ENCODE results near the gene AK9. TPM values are rescaled to one million over a fixed set of nuclear protein-coding genes. Genes with fewer than 3 reads are reported as not detected.
"Not testable (repeated sequence)": the region's sequence is repeated elsewhere in the genome, so short reads cannot be mapped to it uniquely, and the experiment has no call there.

The AK9 gene
- total RNA-seq, 4 donors from 2014 or later = 3.9 to 8.2 (median 7.1) TPM

DNA sequence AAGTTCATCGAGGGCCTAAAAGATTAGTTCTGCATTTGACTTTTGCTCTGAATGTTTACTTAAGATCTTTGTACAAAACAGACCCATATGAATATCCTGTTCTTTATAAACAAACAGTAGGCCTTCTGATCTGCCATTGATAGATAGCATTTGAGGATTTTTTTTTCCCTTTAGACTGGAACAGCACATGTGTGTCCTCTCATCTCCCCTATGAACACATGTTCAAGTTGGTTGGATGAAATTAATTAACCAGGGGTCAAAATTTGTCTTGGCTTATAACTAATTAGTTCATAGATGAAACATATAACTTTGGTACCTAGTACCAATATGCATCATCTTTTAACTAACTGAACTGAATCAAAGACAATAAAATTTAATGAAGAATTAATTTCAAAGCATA, 81.3 kb downstream of the AK9 start:
- no peaks in the 10 kb centered on the region for H3K4me1 ChIP-seq
- no peak for TF ChIP-seq POLR2A (IDR thresholded peaks at IDR 0.05)
- TF ChIP-seq, protein P1, sequence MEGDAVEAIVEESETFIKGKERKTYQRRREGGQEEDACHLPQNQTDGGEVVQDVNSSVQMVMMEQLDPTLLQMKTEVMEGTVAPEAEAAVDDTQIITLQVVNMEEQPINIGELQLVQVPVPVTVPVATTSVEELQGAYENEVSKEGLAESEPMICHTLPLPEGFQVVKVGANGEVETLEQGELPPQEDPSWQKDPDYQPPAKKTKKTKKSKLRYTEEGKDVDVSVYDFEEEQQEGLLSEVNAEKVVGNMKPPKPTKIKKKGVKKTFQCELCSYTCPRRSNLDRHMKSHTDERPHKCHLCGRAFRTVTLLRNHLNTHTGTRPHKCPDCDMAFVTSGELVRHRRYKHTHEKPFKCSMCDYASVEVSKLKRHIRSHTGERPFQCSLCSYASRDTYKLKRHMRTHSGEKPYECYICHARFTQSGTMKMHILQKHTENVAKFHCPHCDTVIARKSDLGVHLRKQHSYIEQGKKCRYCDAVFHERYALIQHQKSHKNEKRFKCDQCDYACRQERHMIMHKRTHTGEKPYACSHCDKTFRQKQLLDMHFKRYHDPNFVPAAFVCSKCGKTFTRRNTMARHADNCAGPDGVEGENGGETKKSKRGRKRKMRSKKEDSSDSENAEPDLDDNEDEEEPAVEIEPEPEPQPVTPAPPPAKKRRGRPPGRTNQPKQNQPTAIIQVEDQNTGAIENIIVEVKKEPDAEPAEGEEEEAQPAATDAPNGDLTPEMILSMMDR (IDR thresholded peaks at IDR 0.05 in 4 of 5, conservative IDR thresholded peaks at IDR 0.05 in 1 of 5) = no peak
- no peak for DNase-seq
- H3K4me3 ChIP-seq = no peak overlapping the region
- intact Hi-C loops (cut with DNase I; ENCODE audit: low total_unique reads) = no loop called here
- in situ Hi-C loops (cut with MboI; ENCODE audit: low sequenced_read_pairs in 4 of 4) = no loop called here
- no peak for ATAC-seq
- H3K27ac ChIP-seq = no peak overlapping the region
- H3K9me3 ChIP-seq = no peaks in the 10 kb centered on the region
- peaks cover 0 to 9% of the 10 kb centered on the region in 2 donors for H3K36me3 ChIP-seq
- H3K27me3 ChIP-seq = no peaks in the 10 kb centered on the region

DNA sequence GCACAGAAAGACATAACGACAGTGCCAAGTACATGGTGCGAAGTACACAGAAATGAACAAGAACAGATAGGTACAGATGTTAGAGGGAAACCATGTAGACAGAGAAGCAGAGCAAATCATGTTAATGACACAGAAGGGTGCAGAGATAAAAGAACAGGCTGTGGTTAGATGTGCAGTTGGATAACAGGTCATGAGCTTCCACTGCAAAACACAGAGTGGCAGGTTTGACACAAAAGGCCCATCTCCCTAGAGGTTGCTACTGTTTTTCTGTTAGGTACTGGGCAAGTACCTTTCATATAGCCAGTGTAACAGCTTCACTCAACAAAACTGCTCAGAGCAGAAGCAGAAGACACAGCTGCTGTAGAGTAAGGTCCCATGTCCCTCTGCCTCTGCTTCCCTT, 84.6 kb downstream of the AK9 start:
- H3K27me3 ChIP-seq = no peaks in the 10 kb centered on the region
- no peaks in the 10 kb centered on the region for H3K9me3 ChIP-seq
- intact Hi-C loops (cut with DNase I; ENCODE audit: low total_unique reads) (no loop called here), in situ Hi-C loops (cut with MboI; ENCODE audit: low sequenced_read_pairs in 4 of 4) (no loop called here)
- no peak for TF ChIP-seq POLR2A (IDR thresholded peaks at IDR 0.05)
- TF ChIP-seq, protein P1 (IDR thresholded peaks at IDR 0.05 in 4 of 5, conservative IDR thresholded peaks at IDR 0.05 in 1 of 5) = no peak
- H3K4me3 ChIP-seq = no peak overlapping the region
- peaks cover 0 to 1% of the 10 kb centered on the region in 2 donors for H3K36me3 ChIP-seq
- no peak for ATAC-seq
- no peaks in the 10 kb centered on the region for H3K4me1 ChIP-seq
- H3K27ac ChIP-seq = no peak overlapping the region
- DNase-seq = no peak

DNA sequence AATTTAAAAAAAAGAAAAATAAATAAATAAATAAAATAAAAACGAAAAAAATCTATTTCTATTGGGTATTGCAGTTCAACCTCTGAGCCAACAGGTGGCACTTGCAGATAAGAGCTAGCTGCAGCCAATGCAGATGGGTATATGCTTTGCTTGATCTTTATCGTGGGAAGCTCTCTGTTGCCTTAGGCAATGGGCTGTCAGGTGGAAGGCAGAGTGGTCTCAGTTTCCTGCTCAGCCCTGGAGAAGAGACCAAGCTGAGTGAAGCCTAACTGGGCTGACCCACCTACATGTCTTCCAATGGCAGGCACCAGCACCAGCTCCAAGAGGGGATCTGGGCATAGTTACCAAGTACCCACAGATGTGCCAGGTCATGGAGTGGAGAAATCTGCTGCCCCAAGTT, 95.0 kb downstream of the AK9 start:
- DNase-seq (no peak), ATAC-seq (no peak)
- Histone ChIP-seq H3K4me1 (no peaks in the 10 kb centered on the region), H3K27ac (no peak overlapping the region), H3K9me3 (no peaks in the 10 kb centered on the region), H3K36me3 (no peaks in the 10 kb centered on the region), H3K27me3 (no peaks in the 10 kb centered on the region), H3K4me3 (no peak overlapping the region)
- no peak for TF ChIP-seq POLR2A (IDR thresholded peaks at IDR 0.05)
- TF ChIP-seq, protein P1 (IDR thresholded peaks at IDR 0.05 in 4 of 5, conservative IDR thresholded peaks at IDR 0.05 in 1 of 5) = no peak
- intact Hi-C loops (cut with DNase I; ENCODE audit: low total_unique reads) (no loop called here), in situ Hi-C loops (cut with MboI; ENCODE audit: low sequenced_read_pairs in 4 of 4) (no loop called here)

DNA sequence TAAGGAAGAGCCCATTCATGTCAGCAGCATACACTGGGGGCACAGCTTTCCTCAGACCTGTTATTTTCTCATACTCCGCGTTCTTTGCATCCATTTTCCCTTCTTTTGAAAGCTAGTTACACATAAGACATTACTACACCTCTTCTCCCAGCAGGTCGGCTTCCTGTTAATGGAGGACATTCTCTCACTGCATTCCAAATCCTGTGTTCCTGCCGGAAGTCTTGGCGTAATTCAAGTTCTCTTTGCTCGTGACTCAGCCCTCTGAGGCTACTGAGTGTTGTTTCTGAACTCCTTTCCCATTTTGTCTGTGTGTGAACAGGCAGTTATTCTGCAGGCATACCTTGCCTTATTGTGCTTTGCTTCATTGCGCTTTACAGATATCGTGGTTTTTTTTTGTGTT, 110.5 kb downstream of the AK9 start:
- DNase-seq (no peak), ATAC-seq (no peak)
- Histone ChIP-seq H3K9me3 (no peaks in the 10 kb centered on the region), H3K4me3 (no peak overlapping the region), H3K36me3 (peaks cover 0 to 17% of the 10 kb centered on the region in 2 donors), H3K27ac (no peak overlapping the region), H3K27me3 (no peaks in the 10 kb centered on the region), H3K4me1 (no peaks in the 10 kb centered on the region)
- in situ Hi-C loops (cut with MboI; ENCODE audit: low sequenced_read_pairs in 4 of 4) (no loop called here), intact Hi-C loops (cut with DNase I; ENCODE audit: low total_unique reads) (no loop called here)
- no peak for TF ChIP-seq POLR2A (IDR thresholded peaks at IDR 0.05)
- TF ChIP-seq, protein P1 (IDR thresholded peaks at IDR 0.05 in 4 of 5, conservative IDR thresholded peaks at IDR 0.05 in 1 of 5) = no peak

DNA sequence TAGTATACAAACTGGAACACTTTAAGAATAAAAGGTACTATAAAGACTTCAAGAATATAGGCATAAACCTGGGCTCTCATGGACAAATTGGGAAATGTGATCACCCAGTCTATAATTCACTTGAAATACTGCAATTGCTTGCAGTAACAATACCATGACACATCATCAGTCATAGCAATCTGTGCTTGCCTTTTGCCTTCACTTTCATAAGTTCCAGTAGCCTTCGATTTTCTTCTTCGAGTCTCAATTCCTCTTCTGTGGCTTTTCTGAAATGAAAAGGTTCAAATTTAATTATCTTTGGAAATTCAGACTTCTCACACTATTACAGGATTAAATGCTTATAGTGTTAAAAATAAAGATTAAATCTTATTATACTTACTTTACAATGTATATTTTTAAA, 111.6 kb downstream of the AK9 start:
- Histone ChIP-seq H3K27me3 (no peaks in the 10 kb centered on the region), H3K36me3 (peaks cover 0 to 17% of the 10 kb centered on the region in 2 donors), H3K9me3 (no peaks in the 10 kb centered on the region), H3K27ac (no peak overlapping the region), H3K4me3 (no peak overlapping the region), H3K4me1 (no peaks in the 10 kb centered on the region)
- ATAC-seq (no peak), DNase-seq (no peak)
- intact Hi-C loops (cut with DNase I; ENCODE audit: low total_unique reads) = no loop called here
- in situ Hi-C loops (cut with MboI; ENCODE audit: low sequenced_read_pairs in 4 of 4) = no loop called here
- TF ChIP-seq, protein P1 (IDR thresholded peaks at IDR 0.05 in 4 of 5, conservative IDR thresholded peaks at IDR 0.05 in 1 of 5) = no peak
- no peak for TF ChIP-seq POLR2A (IDR thresholded peaks at IDR 0.05)

DNA sequence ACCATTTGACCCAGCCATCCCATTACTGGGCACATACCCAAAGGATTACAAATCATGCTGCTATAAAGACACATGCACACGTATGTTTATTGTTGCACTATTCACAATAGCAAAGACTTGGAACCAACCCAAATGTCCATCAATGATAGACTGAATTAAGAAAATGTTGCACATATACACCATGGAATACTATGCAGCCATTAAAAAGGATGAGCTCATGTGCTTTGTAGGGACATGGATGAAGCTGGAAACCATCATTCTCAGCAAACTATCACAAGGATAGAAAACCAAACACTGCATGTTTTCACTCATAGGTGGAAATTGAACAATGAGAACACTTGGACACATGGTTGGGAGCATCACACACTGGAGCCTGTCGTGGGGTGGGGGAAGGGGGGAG, 121.1 kb downstream of the AK9 start:
- intact Hi-C loops (cut with DNase I; ENCODE audit: low total_unique reads); in situ Hi-C loops (cut with MboI; ENCODE audit: low sequenced_read_pairs in 4 of 4); H3K4me1 ChIP-seq; ATAC-seq; DNase-seq; H3K27me3 ChIP-seq; H3K4me3 ChIP-seq; H3K9me3 ChIP-seq; H3K36me3 ChIP-seq; H3K27ac ChIP-seq: not testable (repeated sequence)

All from gastrocnemius medialis (tissue), 4 donors.